GM21515 (cell line): ENCODE results near the gene ACTN2.
"Not testable (repeated sequence)": the region's sequence is repeated elsewhere in the genome, so short reads cannot be mapped to it uniquely, and the experiment has no call there.

Experiments used
- ATAC-seq: cut with Tn5 transposase; IDR thresholded peaks from one replicate; pipeline ENCODE4 v1.9.1; 2021; ENCODE audit not compliant: unreplicated experiment

Gene ACTN2

DNA sequence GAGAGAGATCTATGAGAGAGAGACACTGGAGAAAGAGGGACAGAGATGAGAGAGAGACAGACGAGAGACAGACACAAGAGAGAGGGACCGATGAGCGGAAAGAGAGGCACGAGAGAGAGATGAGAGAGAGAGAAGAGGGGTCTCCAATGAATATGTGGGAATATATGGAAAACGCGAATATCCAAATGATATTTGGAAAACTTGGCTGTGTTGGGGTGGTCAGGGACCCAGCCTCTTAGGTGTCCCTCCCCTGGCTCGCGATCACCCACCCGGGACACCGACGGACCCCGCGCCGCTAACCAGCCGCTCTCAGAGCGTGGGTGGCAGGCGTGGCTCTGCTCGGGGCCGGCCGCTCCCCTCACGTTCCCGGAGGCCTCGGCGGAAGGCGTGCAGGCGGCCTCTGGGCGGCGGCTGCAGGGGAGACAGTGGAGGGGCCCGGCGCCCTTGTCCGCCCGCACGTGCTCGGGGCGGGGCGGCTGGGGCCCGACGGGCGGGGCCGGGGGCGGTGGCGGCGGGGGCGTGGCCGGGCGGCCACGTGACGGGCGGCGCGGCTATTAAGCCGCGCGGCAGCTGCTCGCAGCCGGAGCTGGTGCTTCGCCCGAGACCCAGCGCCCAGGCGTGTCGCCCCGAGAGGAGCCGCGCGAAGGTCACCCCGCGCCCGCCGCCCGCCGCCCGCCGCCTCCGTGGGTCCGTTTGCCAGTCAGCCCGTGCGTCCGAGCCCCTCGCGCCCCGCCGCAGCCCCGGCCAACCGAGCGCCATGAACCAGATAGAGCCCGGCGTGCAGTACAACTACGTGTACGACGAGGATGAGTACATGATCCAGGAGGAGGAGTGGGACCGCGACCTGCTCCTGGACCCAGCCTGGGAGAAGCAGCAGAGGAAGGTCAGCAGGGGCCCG, at the start of gene ACTN2:
TSS of gene ACTN2 (plus strand) at position 583 of the 898 bp plus-strand sequence. CDS start at position 758, 175 bp downstream.
- ATAC-seq: peak; percentile 80

DNA sequence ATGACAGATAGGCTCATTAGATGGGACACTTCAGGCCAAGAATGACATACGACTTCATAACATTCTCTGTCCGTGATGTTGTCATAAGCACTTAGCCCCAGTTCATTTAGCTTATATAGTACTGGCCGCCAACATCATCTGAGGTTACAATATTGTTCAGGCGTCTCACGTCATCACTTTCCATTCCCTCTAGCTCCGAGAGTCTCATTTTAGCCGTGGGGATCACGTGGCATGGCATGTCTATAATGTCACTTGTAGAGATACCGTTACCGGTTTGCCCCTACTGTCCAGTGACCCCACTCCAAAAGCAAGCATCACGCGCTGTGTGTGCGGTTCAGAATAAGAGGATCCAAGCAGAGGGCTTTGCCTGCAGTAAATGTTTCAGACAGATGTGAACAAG, 47.4 kb upstream of the ACTN2 start:
- ATAC-seq: no peak

DNA sequence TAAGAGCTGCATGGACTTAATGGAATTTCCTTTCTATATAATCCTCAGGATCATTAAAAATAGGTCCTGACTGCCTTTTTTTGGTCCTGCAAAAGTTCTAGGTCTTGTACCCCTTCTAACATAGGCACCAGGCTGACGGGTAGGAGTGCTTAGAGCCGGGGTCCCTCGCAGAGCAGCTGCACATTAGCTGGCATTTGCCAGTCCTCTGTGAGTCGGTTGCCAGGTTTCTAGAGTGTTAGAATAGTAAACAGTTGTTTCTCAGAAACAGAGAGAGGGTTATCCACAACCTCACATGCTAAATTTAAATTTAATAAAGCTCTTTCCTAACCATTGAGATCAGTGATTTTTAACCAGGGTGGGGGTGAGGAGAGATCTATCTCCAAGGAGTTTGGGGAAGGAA, 46.6 kb upstream of the ACTN2 start:
- ATAC-seq: no peak

DNA sequence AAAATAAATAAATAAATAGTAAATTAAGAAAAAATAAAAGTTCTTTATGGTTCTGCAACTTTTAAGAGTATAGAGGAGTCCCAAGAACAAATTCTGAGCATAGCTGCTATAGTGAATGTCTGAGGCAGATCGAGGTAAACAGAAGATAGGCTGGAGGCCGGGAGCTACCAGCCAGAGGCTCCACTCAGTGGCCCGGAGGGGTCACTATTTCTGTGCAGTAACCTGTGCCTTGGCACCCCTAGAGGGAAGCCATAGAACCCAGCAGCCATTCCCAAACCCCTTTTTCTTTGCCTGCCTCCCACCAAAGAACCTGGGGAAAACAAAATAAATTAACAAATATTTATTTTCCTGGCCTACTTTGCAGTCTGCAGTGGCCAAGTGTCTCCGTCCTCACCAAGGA, 43.5 kb upstream of the ACTN2 start:
- ATAC-seq: no peak

DNA sequence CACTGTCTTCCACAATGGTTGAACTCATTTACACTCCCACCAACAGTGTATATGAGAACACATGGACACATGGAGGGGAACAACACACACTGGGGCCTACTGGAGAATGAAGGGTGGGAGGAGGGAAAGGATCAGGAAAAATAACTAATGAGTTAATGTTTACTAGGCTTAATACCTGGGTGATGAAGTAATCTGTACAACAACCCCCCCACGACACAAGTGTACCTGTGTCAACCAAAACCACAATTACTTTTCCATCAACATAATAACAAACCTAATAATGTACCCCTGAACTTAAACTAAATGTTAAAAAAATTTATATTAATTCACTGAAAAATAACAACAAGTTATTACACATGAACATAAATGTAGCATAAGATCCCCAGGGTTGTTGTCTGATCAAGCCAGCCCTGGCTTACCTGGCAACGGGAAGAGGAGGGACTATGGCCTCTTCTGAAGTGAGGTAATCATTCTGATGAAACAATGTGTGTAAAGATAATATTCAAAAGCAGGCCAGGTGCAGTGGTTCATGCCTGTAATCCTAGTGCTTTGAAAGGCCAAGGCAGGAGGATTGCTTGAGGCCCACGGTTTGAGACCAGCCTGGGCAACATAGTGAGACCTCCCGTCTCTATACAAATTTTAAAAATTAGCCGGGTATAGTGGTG, 41.2 kb upstream of the ACTN2 start:
- no peak for ATAC-seq

DNA sequence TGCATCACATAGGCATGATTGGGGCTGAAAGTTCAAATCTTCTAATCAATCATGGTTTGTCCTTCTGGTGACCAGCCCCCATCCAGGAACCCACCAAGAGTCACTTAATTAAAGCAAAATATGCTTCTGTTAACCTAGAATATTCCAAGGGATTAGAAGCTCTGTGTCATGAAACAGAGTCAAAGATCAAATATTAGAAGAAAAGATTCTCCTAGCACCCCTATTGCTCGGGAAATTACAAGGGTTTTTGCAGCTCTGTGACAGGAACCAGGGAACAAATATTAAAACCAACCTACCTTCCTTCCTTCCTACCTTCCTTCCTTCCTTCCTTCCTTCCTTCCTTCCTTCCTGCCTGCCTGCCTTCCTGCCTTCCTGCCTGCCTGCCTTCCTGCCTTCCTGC, 31.8 kb upstream of the ACTN2 start:
- no peak for ATAC-seq

DNA sequence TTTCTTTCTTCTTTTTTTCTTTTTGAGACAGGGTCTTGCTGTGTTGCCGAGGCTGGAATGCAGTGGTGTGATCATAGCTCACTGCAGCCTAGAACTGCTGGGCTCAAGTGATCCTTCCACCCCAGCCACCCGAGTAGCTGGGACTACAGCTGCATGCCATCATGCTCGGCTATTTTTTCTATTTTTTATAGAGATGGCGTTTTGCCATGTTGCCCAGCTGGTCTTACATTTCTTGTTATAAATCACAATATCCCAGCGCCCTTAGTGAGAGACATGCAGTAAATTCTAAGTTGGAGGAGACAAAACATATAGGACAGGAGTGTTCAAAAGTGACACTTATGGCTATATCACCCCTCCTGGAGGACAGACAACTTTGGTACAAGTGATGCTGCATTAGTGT, 31.3 kb upstream of the ACTN2 start:
- ATAC-seq: no peak

DNA sequence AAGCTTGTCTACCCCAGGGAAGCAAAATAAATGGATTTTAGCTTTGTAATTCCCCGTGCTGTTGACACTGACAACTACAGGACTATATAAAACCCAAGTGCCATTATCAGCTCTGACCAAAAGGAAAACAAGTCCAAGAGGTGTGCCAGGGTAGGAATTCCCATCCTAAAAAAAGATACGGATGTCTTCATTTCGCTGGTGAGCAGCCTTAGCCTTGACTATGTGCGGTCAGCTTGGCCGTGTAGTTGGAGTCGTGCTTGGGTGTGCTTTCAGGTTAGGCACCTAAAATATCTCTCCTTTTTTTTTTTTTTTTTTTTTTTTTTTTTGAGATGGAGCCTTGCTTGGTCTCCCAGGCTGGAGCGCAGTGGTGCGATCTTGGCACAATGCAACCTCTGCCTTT, 28.9 kb upstream of the ACTN2 start:
- no peak for ATAC-seq

DNA sequence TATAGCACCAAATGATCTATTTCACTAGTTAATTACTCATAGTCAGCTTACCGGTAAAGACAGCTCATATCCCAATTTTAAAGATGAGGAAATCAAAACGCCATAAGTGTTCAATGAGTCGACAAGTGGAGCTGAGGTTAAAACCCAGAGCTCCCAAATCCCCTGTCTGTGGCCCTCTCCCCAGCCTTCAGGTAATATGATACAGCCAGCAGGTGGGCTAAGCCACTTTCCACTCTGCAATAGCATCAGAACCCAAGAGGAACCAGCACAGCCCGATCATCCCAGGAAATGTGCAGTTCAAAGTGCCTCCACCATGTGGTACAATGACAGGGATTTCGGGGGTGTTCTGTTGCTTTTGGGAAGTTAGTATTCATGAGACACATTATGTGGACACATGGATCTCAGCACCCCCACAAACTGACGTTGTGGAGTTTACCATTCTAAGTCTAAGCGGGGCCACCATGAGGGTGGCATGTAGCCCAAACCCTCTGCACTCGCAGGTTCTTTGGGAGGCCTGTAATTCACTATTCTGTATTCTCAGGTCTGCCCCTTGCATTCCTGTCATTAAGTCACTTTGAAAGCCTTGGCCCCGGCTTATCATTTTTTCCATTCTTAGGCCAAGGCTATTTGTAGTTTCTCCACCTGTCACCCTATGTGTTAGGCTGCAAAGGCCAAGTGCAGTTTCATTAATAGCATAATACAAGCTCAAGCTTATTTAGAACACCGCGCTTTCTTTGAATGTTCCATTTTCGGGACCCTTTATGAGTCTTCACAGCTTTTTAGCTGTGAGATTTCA, 26.3 kb upstream of the ACTN2 start:
- ATAC-seq: no peak

DNA sequence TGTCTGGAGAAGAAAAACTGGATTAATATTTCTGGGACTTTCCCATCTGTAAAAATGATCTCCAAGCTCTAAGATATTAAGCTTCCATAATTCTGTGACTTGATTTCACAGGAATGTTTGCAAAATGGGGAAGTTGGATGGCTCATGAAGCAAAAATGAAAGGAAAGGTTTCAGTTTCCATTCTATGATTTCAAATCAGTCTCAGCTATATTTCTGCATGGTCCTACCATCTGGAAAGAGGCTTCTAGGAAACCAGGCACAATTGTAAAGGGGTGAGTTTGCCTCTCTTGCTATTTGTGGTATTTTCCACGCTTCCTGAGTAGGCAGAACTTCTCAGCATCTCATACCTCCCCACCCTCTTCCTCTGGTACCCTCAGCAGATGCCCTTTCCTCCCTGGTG, 22.4 kb upstream of the ACTN2 start:
- no peak for ATAC-seq

DNA sequence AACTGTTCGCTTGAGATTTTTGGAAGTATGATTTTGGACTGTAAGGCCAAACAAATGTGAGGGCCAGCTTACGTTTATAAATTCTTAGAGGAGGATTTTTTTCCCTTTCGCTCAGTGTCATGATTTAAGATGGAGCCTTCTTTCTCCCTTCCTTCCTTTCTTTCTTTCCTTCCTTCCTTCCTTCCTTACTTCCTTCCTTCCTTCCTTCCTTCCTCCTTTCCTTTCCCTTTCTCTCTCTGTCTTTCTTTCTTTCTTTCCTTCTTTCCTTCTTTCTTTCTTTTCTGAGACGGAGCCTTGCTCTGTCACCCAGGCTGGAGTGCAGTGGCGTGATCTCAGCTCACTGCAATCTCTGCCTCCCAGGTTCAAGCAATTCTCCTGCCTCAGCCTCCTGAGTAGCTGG, 17.4 kb upstream of the ACTN2 start:
- not testable (repeated sequence) for ATAC-seq

DNA sequence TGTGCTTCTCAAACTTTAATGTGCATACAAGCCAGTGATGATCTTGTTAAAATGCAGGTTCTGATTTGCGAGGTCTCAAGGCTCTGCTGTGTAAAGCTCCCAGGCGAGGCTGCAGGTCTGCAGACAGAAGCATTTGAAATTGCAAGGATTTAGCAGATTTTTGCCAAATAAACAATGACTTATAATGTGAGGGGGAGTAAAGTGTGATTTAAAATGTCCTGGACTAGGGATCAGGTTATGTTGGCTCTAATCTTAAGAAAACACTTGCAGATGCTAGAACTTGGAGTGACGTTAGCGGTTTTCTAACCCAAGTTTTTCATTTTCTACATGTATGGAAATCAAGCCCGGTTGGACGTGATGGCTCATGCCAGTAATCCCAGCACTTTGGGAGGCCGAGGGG, 16.2 kb upstream of the ACTN2 start:
- no peak for ATAC-seq

DNA sequence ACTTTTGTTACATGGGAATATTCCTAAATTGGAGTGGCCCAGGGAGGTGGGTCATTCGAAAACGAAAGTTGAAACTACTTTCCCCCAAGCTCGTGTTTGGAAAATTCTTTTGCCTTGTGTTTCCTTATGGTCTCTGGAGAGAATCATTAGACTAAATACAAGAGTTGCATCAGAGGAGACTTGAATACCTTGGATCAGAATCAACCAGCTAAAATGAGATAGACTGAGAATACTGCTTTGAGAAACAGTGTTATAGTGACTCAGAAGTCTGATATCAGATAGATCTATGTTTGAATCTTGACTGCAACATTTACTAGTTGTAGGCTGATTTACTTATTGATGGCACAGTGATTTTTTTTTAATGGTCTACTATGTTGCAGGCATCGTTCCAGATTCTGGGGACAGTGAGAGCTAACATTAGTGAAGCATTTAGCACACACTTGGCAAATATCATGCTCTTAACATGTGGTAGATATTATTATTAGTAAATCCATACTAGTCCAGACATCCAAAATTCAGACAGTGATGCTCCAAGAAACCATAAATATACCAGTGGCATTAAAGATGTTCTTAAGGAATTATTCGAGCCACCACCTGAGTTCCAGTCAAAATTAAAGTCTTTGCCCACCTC, 12.9 kb upstream of the ACTN2 start:
- ATAC-seq: no peak

DNA sequence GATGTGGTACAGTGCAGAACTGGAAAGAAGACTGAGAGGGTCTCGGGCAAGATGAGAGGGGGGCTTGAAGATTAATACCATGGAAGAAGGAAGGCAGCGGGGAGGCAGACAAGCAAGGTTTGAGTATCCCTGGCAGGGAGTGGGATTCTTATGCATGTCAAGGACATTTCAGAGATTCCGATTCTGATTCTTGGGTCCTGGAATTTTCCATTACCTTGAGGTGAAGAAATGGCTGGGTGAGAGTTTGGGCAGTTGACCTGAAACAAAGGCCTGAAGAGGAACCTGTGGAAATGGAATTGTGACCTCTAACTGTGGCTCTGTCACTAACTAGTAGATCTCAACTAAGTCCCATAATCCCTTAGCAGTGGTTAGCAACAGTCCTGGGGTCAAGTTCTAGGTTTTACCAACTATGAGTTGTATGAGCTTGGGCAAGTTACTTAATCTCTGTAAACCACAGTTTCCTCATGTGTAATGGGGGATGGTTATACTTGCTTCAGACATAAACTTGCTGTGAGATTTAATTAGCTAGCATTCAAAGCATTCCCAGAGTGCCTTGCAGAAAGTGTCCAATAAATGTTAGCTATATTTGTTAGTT, 8.6 kb upstream of the ACTN2 start:
- no peak for ATAC-seq

DNA sequence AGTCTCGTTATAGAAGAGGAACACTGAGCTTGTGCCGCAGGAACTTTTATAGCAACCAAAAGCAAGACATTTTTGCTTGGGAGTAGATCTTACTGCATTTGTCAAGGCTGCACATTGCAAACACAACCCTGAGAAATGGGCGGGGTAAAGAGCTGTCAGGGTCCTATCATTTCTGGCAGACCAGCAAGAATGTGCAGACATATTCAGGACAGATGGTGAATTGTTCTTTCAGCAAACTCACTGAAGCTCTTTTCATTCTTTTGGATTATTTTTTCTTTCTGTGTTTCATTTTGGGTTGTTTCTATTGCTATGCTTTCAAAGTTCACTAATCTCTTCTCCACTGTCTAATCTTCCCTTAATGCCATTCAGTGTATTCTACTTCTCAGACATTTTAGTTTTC, 5.1 kb upstream of the ACTN2 start:
- no peak for ATAC-seq

DNA sequence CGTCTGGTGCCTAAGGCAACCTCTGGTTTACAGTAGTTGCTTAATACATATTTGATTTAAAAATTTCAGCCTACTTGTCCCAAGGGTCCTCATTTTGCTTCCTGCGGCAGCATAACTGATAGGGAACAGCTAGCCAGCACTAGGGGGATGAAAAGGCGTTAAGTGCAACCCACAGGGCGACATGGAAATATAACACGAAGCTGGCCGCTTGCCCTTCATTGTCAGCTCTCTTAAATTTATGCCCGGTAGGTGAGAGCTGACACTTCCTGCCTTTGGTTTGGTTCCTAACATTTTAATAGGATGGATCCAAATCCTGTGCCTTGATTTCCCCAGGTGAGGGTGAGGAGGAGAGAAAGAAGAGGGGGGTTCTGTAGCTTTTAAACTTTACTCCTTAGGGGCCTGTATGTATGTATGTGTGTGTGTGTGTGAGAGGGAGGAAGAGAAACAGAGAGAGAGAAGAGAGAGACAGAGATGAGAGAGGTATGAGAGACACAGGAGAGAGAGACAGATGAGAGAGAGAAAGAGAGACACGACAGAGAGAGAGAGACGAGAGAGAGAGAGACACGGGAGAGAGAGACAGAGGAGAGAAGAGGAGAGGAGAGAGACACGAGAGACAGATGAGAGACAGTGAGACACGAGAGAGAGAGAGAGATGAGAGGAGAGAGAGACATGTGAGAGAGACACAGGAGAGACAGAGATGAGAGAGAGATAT, 938 bp upstream of the ACTN2 start:
- no peak for ATAC-seq

DNA sequence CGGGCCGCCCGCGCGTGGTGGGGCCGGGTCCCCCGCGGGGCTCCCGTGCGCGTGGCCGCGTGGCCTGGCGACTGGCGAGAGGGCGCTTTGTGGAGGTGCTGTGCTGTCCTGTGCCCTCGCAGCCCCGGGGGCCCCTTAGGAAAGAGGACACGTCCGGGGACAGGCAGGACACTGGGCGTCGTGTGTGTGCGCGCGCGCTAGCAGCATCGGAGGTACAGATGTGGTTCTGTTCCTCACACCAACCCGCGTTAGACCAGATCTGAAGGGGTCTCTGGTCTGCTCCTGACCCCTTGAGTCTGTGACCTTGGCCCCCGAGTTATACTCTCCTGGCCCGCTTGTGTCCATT, 489 bp downstream of the ACTN2 start:
- ATAC-seq: no peak

DNA sequence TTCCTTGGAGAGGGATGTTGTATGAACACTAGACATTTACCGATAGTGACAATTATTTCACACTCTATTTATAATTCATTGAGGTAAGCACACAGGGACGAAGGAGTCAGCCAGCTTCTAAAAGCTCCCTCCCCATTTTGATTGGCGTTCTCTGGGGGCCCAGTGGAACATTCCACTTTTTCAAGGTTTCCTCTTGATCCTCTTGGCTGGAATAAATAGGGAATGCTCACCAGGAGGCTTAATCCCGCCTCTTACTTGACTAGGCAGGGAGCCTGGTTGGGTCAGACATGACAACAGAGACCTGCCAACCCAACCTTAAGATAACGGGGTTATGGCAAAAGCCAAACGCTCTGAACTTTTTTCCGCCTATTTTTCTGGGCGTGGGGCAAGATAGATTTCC, 974 bp downstream of the ACTN2 start:
- no peak for ATAC-seq

DNA sequence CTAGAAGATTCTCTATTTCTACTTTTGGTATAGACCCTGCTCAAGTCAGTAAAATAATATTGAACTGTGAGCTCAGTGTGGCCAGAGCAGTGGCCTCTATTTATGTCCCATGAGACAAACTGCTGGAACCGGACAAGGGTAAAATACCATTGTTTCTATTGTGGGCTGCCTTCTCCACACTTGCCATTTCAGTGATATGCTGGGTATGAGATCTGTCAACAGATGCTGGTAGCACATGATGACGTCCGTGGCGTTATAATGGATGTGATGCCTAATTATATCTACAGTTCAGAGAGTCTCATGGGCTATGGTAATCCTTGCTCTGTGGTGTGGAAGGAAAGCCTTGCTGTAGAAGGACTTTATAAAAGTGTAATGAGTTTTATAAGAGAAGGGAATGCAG, 2.4 kb downstream of the ACTN2 start:
- no peak for ATAC-seq
